Esophagus squamous epithelium (tissue), 5 donors: Measurements from ENCODE around the gene AVEN. TPM values are rescaled to one million over a fixed set of nuclear protein-coding genes. Genes with fewer than 3 reads are reported as not detected.
"Not testable (repeated sequence)": the region's sequence is repeated elsewhere in the genome, so short reads cannot be mapped to it uniquely, and the experiment has no call there.

ENCODE experiments used
- DNase-seq: peaks from one replicate; lab custom pipeline; 2025; lab: John Stamatoyannopoulos, UW
- H3K27ac ChIP-seq, 4 donors: fragments of 200-600 bp; sonication (generic); one replicate each; pipeline ENCODE4 v1.5.1; 2016 to 2019; ENCODE audit warnings: mild to moderate bottlenecking in 1 of 4
- H3K27me3 ChIP-seq, 4 donors: fragments of 200-600 bp; sonication (generic); 1 replicate in 3 of 4; 2 replicates in 1 of 4; pipeline versions ENCODE4 v1.5.1 to v1.6.0; 2017 to 2021; ENCODE audit warnings: antibody characterized with exemption in 1 of 4
- H3K36me3 ChIP-seq, 3 donors: fragments of 200-600 bp; sonication (generic); one replicate each; pipeline ENCODE4 v1.5.1; 2016 to 2019
- H3K4me1 ChIP-seq, 3 donors: fragments of 200-600 bp; sonication (generic); one replicate each; pipeline ENCODE4 v1.5.1; 2017 to 2019
- H3K4me3 ChIP-seq, 4 donors: fragments of 200-600 bp; sonication (generic); 1 replicate in 3 of 4; 2 replicates in 1 of 4; pipeline ENCODE4 v1.5.1; 2016 to 2019; ENCODE audit warnings: mild to moderate bottlenecking in 2 of 4, moderate library complexity in 1 of 4
- H3K9me3 ChIP-seq, 3 donors: fragments of 200-600 bp; sonication (generic); one replicate each; pipeline ENCODE4 v1.5.1; 2016 to 2019
- CTCF ChIP-seq, 6 experiments: fragments of 450-650 bp in 4 of 6; fragments of 200-600 bp in 2 of 6; sonication (generic) in 2 of 6; IDR thresholded peaks; one replicate each; pipeline ENCODE4 v1.5.1; 2016 to 2019; ENCODE audit warnings: antibody characterized with exemption in 6 of 6, mild to moderate bottlenecking in 4 of 6, moderate library complexity in 4 of 6
- POLR2A ChIP-seq, 4 donors: fragments of 450-650 bp; IDR thresholded peaks; one replicate each; pipeline ENCODE4 v1.6.1; 2017; ENCODE audit warnings: antibody characterized with exemption in 4 of 4, mild to moderate bottlenecking in 4 of 4, moderate library complexity in 3 of 4
- WGBS, 2 donors: methylation state at CpG; one replicate each; pipeline ENCODE4 v1.1.5; 2018; 5-methylcytosine and 5-hydroxymethylcytosine counted together
- intact Hi-C: fragments of 100-400 bp; cut with DNase I; formaldehyde crosslinking; loops from one replicate; pipeline ENCODE4 v1.15.0; 2022
- total RNA-seq, 4 donors: library from RNA; depleted of rRNA; stranded (reverse); fragments of >200 nt; gene quantifications; one replicate each; pipeline ENCODE4 v1.1.0, GENCODE V29; 2016
- donor health status: DM: yes; HTN: yes; CAD: no.

AVEN gene
- total RNA-seq, 4 donors from 2014 or later: 9.9 to 17.5 (median 16.5) TPM

- Histone ChIP-seq H3K4me1 (no peaks in the 10 kb centered on the region), H3K36me3 (no peaks in the 10 kb centered on the region), H3K27me3 (no peaks in the 10 kb centered on the region), H3K4me3 (no peak overlapping the region), H3K9me3 (no peaks in the 10 kb centered on the region), H3K27ac (no peak overlapping the region)
- intact Hi-C loops: no loop called here
- no peak for DNase-seq
- 64 to 66% methylated on average over 4 of the region's 4 CpGs for WGBS, 2 donors
- TF ChIP-seq POLR2A (IDR thresholded peaks at IDR 0.05) (no peak), CTCF (IDR thresholded peaks at IDR 0.05) (no peak)
Observed at GRCh38 chr15:33830351-33830750, 208.7 kb downstream of the AVEN start.

- no peaks in the 10 kb centered on the region for H3K4me1 ChIP-seq
- H3K36me3 ChIP-seq: no peaks in the 10 kb centered on the region
- no peak for DNase-seq
- no peaks in the 10 kb centered on the region for H3K27me3 ChIP-seq
- H3K4me3 ChIP-seq: no peak overlapping the region
- TF ChIP-seq POLR2A (IDR thresholded peaks at IDR 0.05) (no peak), CTCF (IDR thresholded peaks at IDR 0.05) (no peak)
- 72 to 82% methylated on average over 4 of the region's 4 CpGs for WGBS, 2 donors
- H3K27ac ChIP-seq: no peak overlapping the region
- no peaks in the 10 kb centered on the region for H3K9me3 ChIP-seq
- intact Hi-C loops: no loop called here
Observed at GRCh38 chr15:33826201-33826600, 212.8 kb downstream of the AVEN start.

GRCh38 chr15:33825453-33825852, 213.6 kb downstream of the AVEN start:
- TF ChIP-seq POLR2A (IDR thresholded peaks at IDR 0.05) (no peak), CTCF (IDR thresholded peaks at IDR 0.05) (no peak)
- 87 to 91% methylated on average over 8 of the region's 8 CpGs for WGBS, 2 donors
- H3K27me3 ChIP-seq: no peaks in the 10 kb centered on the region
- H3K4me3 ChIP-seq: no peak overlapping the region
- H3K9me3 ChIP-seq: no peaks in the 10 kb centered on the region
- no peaks in the 10 kb centered on the region for H3K4me1 ChIP-seq
- no peak for DNase-seq
- no peak overlapping the region for H3K27ac ChIP-seq
- no peaks in the 10 kb centered on the region for H3K36me3 ChIP-seq
- intact Hi-C loops: no loop called here

GRCh38 chr15:33823119-33823518, 215.9 kb downstream of the AVEN start:
- intact Hi-C loops: no loop called here
- TF ChIP-seq POLR2A (IDR thresholded peaks at IDR 0.05) (no peak), CTCF (IDR thresholded peaks at IDR 0.05) (no peak)
- Histone ChIP-seq H3K4me3 (no peak overlapping the region), H3K27ac (no peak overlapping the region), H3K36me3 (no peaks in the 10 kb centered on the region), H3K4me1 (no peaks in the 10 kb centered on the region), H3K9me3 (no peaks in the 10 kb centered on the region), H3K27me3 (no peaks in the 10 kb centered on the region)
- DNase-seq: no peak
- WGBS, 2 donors: 75 to 79% methylated on average over 3 of the region's 3 CpGs

GRCh38 chr15:33822479-33822878, 216.5 kb downstream of the AVEN start:
- no peak for DNase-seq
- 44 to 56% methylated on average over 4 of the region's 4 CpGs for WGBS, 2 donors
- H3K36me3 ChIP-seq: no peaks in the 10 kb centered on the region
- no peaks in the 10 kb centered on the region for H3K4me1 ChIP-seq
- intact Hi-C loops: no loop called here
- H3K4me3 ChIP-seq: no peak overlapping the region
- no peaks in the 10 kb centered on the region for H3K27me3 ChIP-seq
- TF ChIP-seq CTCF (IDR thresholded peaks at IDR 0.05): no peak
- no peak for TF ChIP-seq POLR2A (IDR thresholded peaks at IDR 0.05)
- H3K27ac ChIP-seq: no peak overlapping the region
- no peaks in the 10 kb centered on the region for H3K9me3 ChIP-seq

GRCh38 chr15:33819499-33819898, 219.5 kb downstream of the AVEN start:
- intact Hi-C loops, H3K36me3 ChIP-seq, H3K9me3 ChIP-seq, H3K27me3 ChIP-seq, H3K4me1 ChIP-seq, H3K27ac ChIP-seq, DNase-seq, H3K4me3 ChIP-seq: not testable (repeated sequence)
- 92 to 95% methylated on average over 6 of the region's 6 CpGs for WGBS, 2 donors
